ENCODE measurements around the gene ARHGEF37. TPM values are rescaled to one million over a fixed set of nuclear protein-coding genes. Genes with fewer than 3 reads are reported as not detected.

The ARHGEF37 gene
- total RNA-seq, 1 experiment from 2014 or later = 0.64 TPM

- CTCF ChIA-PET = interaction anchor here (0.7 kb wide), 1 partner anchor 196 kb away, joined by 5 read pairs; no protein-coding TSS in a partner anchor
- TF ChIP-seq CTCF (conservative IDR thresholded peaks at IDR 0.05; ENCODE audit: low read depth, low read length) = no peak
- no peak for TF ChIP-seq EZH2 (IDR thresholded peaks at IDR 0.05; ENCODE audit: borderline replicate concordance, low read depth, low read length, poor library complexity, severe bottlenecking)
Measured at GRCh38 chr5:149552553-149553160, 28.6 kb upstream of the ARHGEF37 start.

GRCh38 chr5:149559706-149560105 is 21.6 kb upstream of the ARHGEF37 start:
- H3K27me3 ChIP-seq (replicated peaks; ENCODE audit: insufficient read depth, low read depth, low read length, poor library complexity) = no peaks in the 10 kb centered on the region
- TF ChIP-seq EZH2 (IDR thresholded peaks at IDR 0.05; ENCODE audit: borderline replicate concordance, low read depth, low read length, poor library complexity, severe bottlenecking) (no peak), CTCF (conservative IDR thresholded peaks at IDR 0.05; ENCODE audit: low read depth, low read length) (no peak)
- intact Hi-C loops (cut with micrococcal nuclease; ENCODE audit: unreplicated experiment) = loop anchor here (5.0 to 10.0 kb wide), 3 partner anchors 67 to 827 kb away; no protein-coding TSS in a partner anchor
- POLR2A ChIA-PET (ENCODE audit: low non-redundant PET) = interaction anchor here (0.5 kb wide), 1 partner anchor 172 kb away, joined by 13 read pairs; no protein-coding TSS in a partner anchor
- no TSS peak for BruUV-seq (replicated peaks)
- no peak overlapping the region for H3K27ac ChIP-seq (ENCODE audit: low read depth, low read length, poor library complexity, severe bottlenecking)
- no peak overlapping the region for H3K4me3 ChIP-seq (ENCODE audit: low read depth, low read length, poor library complexity, severe bottlenecking)
- CTCF ChIA-PET = no interaction called here
- peaks cover 31% of the 10 kb centered on the region for H3K4me1 ChIP-seq (ENCODE audit: insufficient read depth, low read length, poor library complexity, severe bottlenecking)
- H3K36me3 ChIP-seq (ENCODE audit: insufficient read depth, low read length, poor library complexity, severe bottlenecking) = no peaks in the 10 kb centered on the region
- DNase-seq (ENCODE audit: low spot score) = peak; percentile 85
- no peaks in the 10 kb centered on the region for H3K9me3 ChIP-seq (ENCODE audit: low read depth, low read length, poor library complexity, severe bottlenecking)

More at GRCh38 chr5:149552553-149553160, 28.6 kb upstream of the ARHGEF37 start:
- peaks cover 19% of the 10 kb centered on the region for H3K36me3 ChIP-seq (ENCODE audit: insufficient read depth, low read length, poor library complexity, severe bottlenecking)
- DNase-seq (ENCODE audit: low spot score) = peak; percentile 19
- H3K4me3 ChIP-seq (ENCODE audit: low read depth, low read length, poor library complexity, severe bottlenecking) = no peak overlapping the region
- no peaks in the 10 kb centered on the region for H3K27me3 ChIP-seq (replicated peaks; ENCODE audit: insufficient read depth, low read depth, low read length, poor library complexity)
- peaks cover 18% of the 10 kb centered on the region for H3K4me1 ChIP-seq (ENCODE audit: insufficient read depth, low read length, poor library complexity, severe bottlenecking)
- BruUV-seq (replicated peaks) = no TSS peak
- intact Hi-C loops (cut with micrococcal nuclease; ENCODE audit: unreplicated experiment) = no loop called here
- POLR2A ChIA-PET (ENCODE audit: low non-redundant PET) = no interaction called here
- H3K9me3 ChIP-seq (ENCODE audit: low read depth, low read length, poor library complexity, severe bottlenecking) = no peaks in the 10 kb centered on the region
- H3K27ac ChIP-seq (ENCODE audit: low read depth, low read length, poor library complexity, severe bottlenecking) = no peak overlapping the region

- peak overlapping the region; percentile 73 for H3K27ac ChIP-seq (ENCODE audit: low read depth, low read length, poor library complexity, severe bottlenecking)
- peak; percentile 94 for DNase-seq (ENCODE audit: low spot score)
- H3K4me1 ChIP-seq (ENCODE audit: insufficient read depth, low read length, poor library complexity, severe bottlenecking) = peaks cover 31% of the 10 kb centered on the region
- no peak for TF ChIP-seq CTCF (conservative IDR thresholded peaks at IDR 0.05; ENCODE audit: low read depth, low read length)
- no peaks in the 10 kb centered on the region for H3K27me3 ChIP-seq (replicated peaks; ENCODE audit: insufficient read depth, low read depth, low read length, poor library complexity)
- H3K9me3 ChIP-seq (ENCODE audit: low read depth, low read length, poor library complexity, severe bottlenecking) = no peaks in the 10 kb centered on the region
- H3K36me3 ChIP-seq (ENCODE audit: insufficient read depth, low read length, poor library complexity, severe bottlenecking) = no peaks in the 10 kb centered on the region
- CTCF ChIA-PET = interaction anchor here (0.6 to 0.9 kb wide), 2 partner anchors 148 to 180 kb away, joined by 3 to 4 read pairs; no protein-coding TSS in a partner anchor
- POLR2A ChIA-PET (ENCODE audit: low non-redundant PET) = interaction anchor here (0.6 to 1.1 kb wide), 2 partner anchors 12 to 18 kb away, joined by 3 to 4 read pairs; no protein-coding TSS in a partner anchor
- intact Hi-C loops (cut with micrococcal nuclease; ENCODE audit: unreplicated experiment) = loop anchor here (5.0 to 10.0 kb wide), 3 partner anchors 70 to 830 kb away; no protein-coding TSS in a partner anchor
- peak overlapping the region; percentile 21 for H3K4me3 ChIP-seq (ENCODE audit: low read depth, low read length, poor library complexity, severe bottlenecking)
- no TSS peak for BruUV-seq (replicated peaks)
Measured at GRCh38 chr5:149561848-149562247, 19.4 kb upstream of the ARHGEF37 start.

Measured in A673 (cell line).